Superior temporal gyrus (tissue), 1 donor: ENCODE results near the gene WNT7B.

ENCODE experiments used
- DNase-seq: peaks from one replicate; pipeline ENCODE4 v3.0.0-alpha.2; 2016; ENCODE audit errors: extremely low spot score

WNT7B gene

GRCh38 chr22:45957826-45958225 is 19.1 kb downstream of the WNT7B start:
- DNase-seq = no peak

- DNase-seq = no peak
Observed at GRCh38 chr22:45953178-45953577, 23.8 kb downstream of the WNT7B start.

GRCh38 chr22:45952553-45952952 is 24.4 kb downstream of the WNT7B start:
- no peak for DNase-seq

GRCh38 chr22:45952151-45952550 is 24.8 kb downstream of the WNT7B start:
- no peak for DNase-seq

GRCh38 chr22:45949891-45950290 is 27.1 kb downstream of the WNT7B start:
- DNase-seq = no peak

- no peak for DNase-seq
Observed at GRCh38 chr22:45949258-45949870, 27.6 kb downstream of the WNT7B start.

- no peak for DNase-seq
Observed at GRCh38 chr22:45948081-45948648, 28.8 kb downstream of the WNT7B start.

- peak; percentile 47 for DNase-seq
Observed at GRCh38 chr22:45946805-45947600, 30.0 kb downstream of the WNT7B start.

GRCh38 chr22:45945621-45946106 is 31.3 kb downstream of the WNT7B start:
- DNase-seq = no peak

GRCh38 chr22:45942787-45943493 is 34.0 kb downstream of the WNT7B start:
- DNase-seq = no peak

GRCh38 chr22:45942344-45942743 is 34.6 kb downstream of the WNT7B start:
- DNase-seq = no peak

GRCh38 chr22:45938913-45939312 is 38.0 kb downstream of the WNT7B start:
- DNase-seq = no peak

GRCh38 chr22:45937960-45938359 is 39.0 kb downstream of the WNT7B start:
- no peak for DNase-seq

- no peak for DNase-seq
Observed at GRCh38 chr22:45935573-45935972, 41.4 kb downstream of the WNT7B start.

- peak; percentile 21 for DNase-seq
Observed at GRCh38 chr22:45934659-45935341, 42.2 kb downstream of the WNT7B start.

- no peak for DNase-seq
Observed at GRCh38 chr22:45934168-45934564, 42.8 kb downstream of the WNT7B start.

GRCh38 chr22:45933506-45934167 is 43.3 kb downstream of the WNT7B start:
- DNase-seq = no peak

- no peak for DNase-seq
Observed at GRCh38 chr22:45932071-45932470, 44.9 kb downstream of the WNT7B start.

GRCh38 chr22:45931042-45931441 is 45.9 kb downstream of the WNT7B start:
- DNase-seq = no peak

- no peak for DNase-seq
Observed at GRCh38 chr22:45930324-45930723, 46.6 kb downstream of the WNT7B start.

GRCh38 chr22:45929649-45930048 is 47.3 kb downstream of the WNT7B start:
- DNase-seq = no peak
